ENCODE measurements around the gene DNAJB6. TPM values are rescaled to one million over a fixed set of nuclear protein-coding genes. Genes with fewer than 3 reads are reported as not detected.

DNAJB6 gene
- total and polyA plus RNA-seq, 7 experiments from 2014 or later: 79.8 to 219 (median 114) TPM

GRCh38 chr7:157437519-157438061 lies 100.8 kb downstream of the DNAJB6 start:
- CTCF ChIA-PET: no interaction called here
- Histone ChIP-seq H3K9me3 (ENCODE audit: control insufficient read depth in 2 of 3, low read length in 3 of 3) (no peaks in the 10 kb centered on the region), H3K4me1 (ENCODE audit: control insufficient read depth in 2 of 2, insufficient read depth in 2 of 2, low read length in 2 of 2) (peaks cover 0 to 9% of the 10 kb centered on the region in 2 donors), H3K36me3 (ENCODE audit: control insufficient read depth in 2 of 3, insufficient read depth in 3 of 3, low read length in 3 of 3) (no peaks in the 10 kb centered on the region), H3K27ac (ENCODE audit: low read depth, low read length) (no peak overlapping the region), H3K4me3 (ENCODE audit: low read length) (no peak overlapping the region), H3K27me3 (ENCODE audit: control insufficient read depth in 2 of 2, insufficient read depth in 2 of 2, low read length in 2 of 2) (no peaks in the 10 kb centered on the region)
- H3K9me3 Mint-ChIP-seq: peaks cover 0 to 4% (median 0%) of the 10 kb centered on the region in 11 donors
- POLR2A ChIA-PET: interaction anchor here (0.6 kb wide), 1 partner anchor 49 kb away, joined by 3 read pairs; no protein-coding TSS in a partner anchor
- H3K4me3 Mint-ChIP-seq: no peak overlapping the region
- peaks cover 0 to 4% (median 0%) of the 10 kb centered on the region in 5 donors for H3K36me3 Mint-ChIP-seq
- no peak overlapping the region for H3K27ac Mint-ChIP-seq
- ATAC-seq (no peak), DNase-seq (no peak)
- peaks cover 0 to 11% (median 0%) of the 10 kb centered on the region in 5 donors for H3K27me3 Mint-ChIP-seq
- intact Hi-C loops (cut with micrococcal nuclease): loop anchor here in 1 of 2 donors (10.0 kb wide), 1 partner anchor 247 kb away; no protein-coding TSS in a partner anchor
- H3K4me1 Mint-ChIP-seq: peaks cover 9 to 17% (median 12%) of the 10 kb centered on the region in 7 donors

GRCh38 chr7:157438121-157439025 lies 101.6 kb downstream of the DNAJB6 start:
- Histone ChIP-seq H3K4me1 (ENCODE audit: control insufficient read depth in 2 of 2, insufficient read depth in 2 of 2, low read length in 2 of 2) (peaks cover 0 to under 1% of the 10 kb centered on the region in 2 donors), H3K9me3 (ENCODE audit: control insufficient read depth in 2 of 3, low read length in 3 of 3) (no peaks in the 10 kb centered on the region), H3K27me3 (ENCODE audit: control insufficient read depth in 2 of 2, insufficient read depth in 2 of 2, low read length in 2 of 2) (no peaks in the 10 kb centered on the region), H3K4me3 (ENCODE audit: low read length) (no peak overlapping the region), H3K36me3 (ENCODE audit: control insufficient read depth in 2 of 3, insufficient read depth in 3 of 3, low read length in 3 of 3) (no peaks in the 10 kb centered on the region), H3K27ac (ENCODE audit: low read depth, low read length) (no peak overlapping the region)
- DNase-seq: no peak
- peaks cover 0 to 4% (median 0%) of the 10 kb centered on the region in 11 donors for H3K9me3 Mint-ChIP-seq
- ChIA-PET CTCF (no interaction called here), POLR2A (no interaction called here)
- peaks cover 0 to 8% (median 0%) of the 10 kb centered on the region in 5 donors for H3K27me3 Mint-ChIP-seq
- ATAC-seq: no peak
- no peak overlapping the region for H3K4me3 Mint-ChIP-seq
- intact Hi-C loops (cut with micrococcal nuclease): loop anchor here in 1 of 2 donors (10.0 kb wide), 1 partner anchor 246 kb away; no protein-coding TSS in a partner anchor
- no peak overlapping the region for H3K27ac Mint-ChIP-seq
- peaks cover 0 to 4% (median 0%) of the 10 kb centered on the region in 5 donors for H3K36me3 Mint-ChIP-seq
- peaks cover under 1 to 9% (median 4%) of the 10 kb centered on the region in 7 donors for H3K4me1 Mint-ChIP-seq

GRCh38 chr7:157439149-157439548 lies 102.3 kb downstream of the DNAJB6 start:
- Histone ChIP-seq H3K36me3 (ENCODE audit: control insufficient read depth in 2 of 3, insufficient read depth in 3 of 3, low read length in 3 of 3) (no peaks in the 10 kb centered on the region), H3K9me3 (ENCODE audit: control insufficient read depth in 2 of 3, low read length in 3 of 3) (no peaks in the 10 kb centered on the region), H3K4me1 (ENCODE audit: control insufficient read depth in 2 of 2, insufficient read depth in 2 of 2, low read length in 2 of 2) (no peaks in the 10 kb centered on the region), H3K27ac (ENCODE audit: low read depth, low read length) (no peak overlapping the region), H3K4me3 (ENCODE audit: low read length) (no peak overlapping the region), H3K27me3 (ENCODE audit: control insufficient read depth in 2 of 2, insufficient read depth in 2 of 2, low read length in 2 of 2) (no peaks in the 10 kb centered on the region)
- Mint-ChIP-seq H3K9me3 (peaks cover 0 to 4% (median 0%) of the 10 kb centered on the region in 11 donors), H3K27me3 (peaks cover 0 to 8% (median 0%) of the 10 kb centered on the region in 5 donors), H3K4me1 (peaks cover 0 to 4% (median 0%) of the 10 kb centered on the region in 7 donors), H3K36me3 (peaks cover 0 to 4% (median 0%) of the 10 kb centered on the region in 5 donors), H3K4me3 (no peak overlapping the region), H3K27ac (peak overlapping the region in 2 of 9 donors; percentile 31 to 81)
- POLR2A ChIA-PET: no interaction called here
- CTCF ChIA-PET: no interaction called here
- DNase-seq (no peak), ATAC-seq (no peak)
- intact Hi-C loops (cut with micrococcal nuclease): loop anchor here in 1 of 2 donors (10.0 kb wide), 1 partner anchor 246 kb away; no protein-coding TSS in a partner anchor

GRCh38 chr7:157439761-157440160 lies 103.0 kb downstream of the DNAJB6 start:
- Histone ChIP-seq H3K27ac (ENCODE audit: low read depth, low read length) (no peak overlapping the region), H3K9me3 (ENCODE audit: control insufficient read depth in 2 of 3, low read length in 3 of 3) (no peaks in the 10 kb centered on the region), H3K36me3 (ENCODE audit: control insufficient read depth in 2 of 3, insufficient read depth in 3 of 3, low read length in 3 of 3) (no peaks in the 10 kb centered on the region), H3K4me1 (ENCODE audit: control insufficient read depth in 2 of 2, insufficient read depth in 2 of 2, low read length in 2 of 2) (no peaks in the 10 kb centered on the region), H3K4me3 (ENCODE audit: low read length) (no peak overlapping the region), H3K27me3 (ENCODE audit: control insufficient read depth in 2 of 2, insufficient read depth in 2 of 2, low read length in 2 of 2) (no peaks in the 10 kb centered on the region)
- Mint-ChIP-seq H3K27me3 (peaks cover 0 to 8% (median 0%) of the 10 kb centered on the region in 5 donors), H3K4me3 (no peak overlapping the region), H3K36me3 (peaks cover 0 to 4% (median 0%) of the 10 kb centered on the region in 5 donors), H3K27ac (peak overlapping the region in 4 of 9 donors; percentile 38 to 81 (median 58)), H3K4me1 (peaks cover 0 to 1% (median 0%) of the 10 kb centered on the region in 7 donors), H3K9me3 (peaks cover 0 to 4% (median 0%) of the 10 kb centered on the region in 11 donors)
- intact Hi-C loops (cut with micrococcal nuclease): loop anchor here in 1 of 2 donors (10.0 kb wide), 1 partner anchor 245 kb away; no protein-coding TSS in a partner anchor
- POLR2A ChIA-PET: no interaction called here
- ATAC-seq: no peak
- no peak for DNase-seq
- CTCF ChIA-PET: no interaction called here

GRCh38 chr7:157440346-157441022 lies 103.7 kb downstream of the DNAJB6 start:
- no peaks in the 10 kb centered on the region for H3K9me3 ChIP-seq (ENCODE audit: control insufficient read depth in 2 of 3, low read length in 3 of 3)
- peaks cover 0 to 8% (median 0%) of the 10 kb centered on the region in 5 donors for H3K27me3 Mint-ChIP-seq
- H3K36me3 Mint-ChIP-seq: peaks cover 0 to 4% (median 0%) of the 10 kb centered on the region in 5 donors
- no peaks in the 10 kb centered on the region for H3K27me3 ChIP-seq (ENCODE audit: control insufficient read depth in 2 of 2, insufficient read depth in 2 of 2, low read length in 2 of 2)
- no peaks in the 10 kb centered on the region for H3K4me1 ChIP-seq (ENCODE audit: control insufficient read depth in 2 of 2, insufficient read depth in 2 of 2, low read length in 2 of 2)
- H3K36me3 ChIP-seq (ENCODE audit: control insufficient read depth in 2 of 3, insufficient read depth in 3 of 3, low read length in 3 of 3): no peaks in the 10 kb centered on the region
- H3K4me3 ChIP-seq (ENCODE audit: low read length): no peak overlapping the region
- H3K27ac Mint-ChIP-seq: peak overlapping the region in 1 of 9 donors; percentile 65
- ChIA-PET POLR2A (no interaction called here), CTCF (no interaction called here)
- no peak overlapping the region for H3K27ac ChIP-seq (ENCODE audit: low read depth, low read length)
- ATAC-seq (no peak), DNase-seq (no peak)
- peak overlapping the region in 1 of 10 donors; percentile 23 for H3K4me3 Mint-ChIP-seq
- intact Hi-C loops (cut with micrococcal nuclease): no loop called here
- peaks cover 0 to 4% (median 0%) of the 10 kb centered on the region in 11 donors for H3K9me3 Mint-ChIP-seq
- H3K4me1 Mint-ChIP-seq: no peaks in the 10 kb centered on the region

- Histone ChIP-seq H3K36me3 (ENCODE audit: control insufficient read depth in 2 of 3, insufficient read depth in 3 of 3, low read length in 3 of 3) (no peaks in the 10 kb centered on the region), H3K9me3 (ENCODE audit: control insufficient read depth in 2 of 3, low read length in 3 of 3) (no peaks in the 10 kb centered on the region), H3K4me3 (ENCODE audit: low read length) (no peak overlapping the region), H3K4me1 (ENCODE audit: control insufficient read depth in 2 of 2, insufficient read depth in 2 of 2, low read length in 2 of 2) (no peaks in the 10 kb centered on the region), H3K27me3 (ENCODE audit: control insufficient read depth in 2 of 2, insufficient read depth in 2 of 2, low read length in 2 of 2) (no peaks in the 10 kb centered on the region), H3K27ac (ENCODE audit: low read depth, low read length) (no peak overlapping the region)
- DNase-seq: no peak
- peaks cover 0 to 4% (median 0%) of the 10 kb centered on the region in 11 donors for H3K9me3 Mint-ChIP-seq
- peaks cover 0 to 4% (median 0%) of the 10 kb centered on the region in 5 donors for H3K36me3 Mint-ChIP-seq
- ChIA-PET POLR2A (no interaction called here), CTCF (no interaction called here)
- peak; percentile 19 for ATAC-seq
- H3K4me1 Mint-ChIP-seq: no peaks in the 10 kb centered on the region
- intact Hi-C loops (cut with micrococcal nuclease): no loop called here
- peaks cover 0 to 8% (median 0%) of the 10 kb centered on the region in 5 donors for H3K27me3 Mint-ChIP-seq
- H3K4me3 Mint-ChIP-seq: peak overlapping the region in 1 of 10 donors; percentile 23
- no peak overlapping the region for H3K27ac Mint-ChIP-seq
Observed at GRCh38 chr7:157441023-157441399, 104.2 kb downstream of the DNAJB6 start.

All from naive thymus-derived CD4-positive, alpha-beta T cell (primary cell).